Gastroesophageal sphincter (tissue), 3 donors: Measurements from ENCODE around the gene INKA1.
"Not testable (repeated sequence)": the region's sequence is repeated elsewhere in the genome, so short reads cannot be mapped to it uniquely, and the experiment has no call there.

ENCODE experiments used
- POLR2A ChIP-seq, 2 donors: fragments of 450-650 bp; IDR thresholded peaks; one replicate each; pipeline ENCODE4 v1.6.1; 2017; ENCODE audit warnings: antibody characterized with exemption in 2 of 2, mild to moderate bottlenecking in 2 of 2, moderate library complexity in 1 of 2
- POLR2AphosphoS5 ChIP-seq: sonication (generic); formaldehyde crosslinking; IDR thresholded peaks from one replicate; pipeline ENCODE4 v1.6.1; 2017; ENCODE audit warnings: antibody characterized with exemption
- TF ChIP-seq, protein P1 (sequence below), 4 experiments: fragments of 200-600 bp in 2 of 4; fragments of 450-650 bp in 2 of 4; sonication (generic) in 1 of 4; IDR thresholded peaks; one replicate each; pipeline ENCODE4 v1.5.1; 2017 to 2019; ENCODE audit warnings: antibody characterized with exemption in 4 of 4, mild to moderate bottlenecking in 2 of 4, moderate library complexity in 2 of 4

DNA sequence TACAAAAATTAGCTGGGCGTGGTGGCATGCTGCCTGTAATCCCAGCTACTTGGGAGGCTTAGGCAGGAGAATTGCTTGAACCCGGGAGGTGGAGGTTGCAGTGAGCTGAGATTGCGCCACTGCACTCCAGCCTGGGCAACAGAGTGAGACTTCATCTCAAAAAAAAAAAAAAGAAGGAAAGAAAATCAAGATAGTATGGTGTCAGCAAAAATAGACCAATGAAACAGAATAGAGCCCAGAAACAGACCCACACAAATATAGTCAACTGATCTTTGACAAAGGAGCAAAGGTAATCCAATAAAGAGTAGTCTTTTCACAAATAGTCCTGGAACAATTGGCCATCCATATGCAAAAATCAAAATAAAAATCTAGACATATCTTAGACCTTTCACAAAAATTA is 20.1 kb downstream of the INKA1 start:
- TF ChIP-seq, protein P1, sequence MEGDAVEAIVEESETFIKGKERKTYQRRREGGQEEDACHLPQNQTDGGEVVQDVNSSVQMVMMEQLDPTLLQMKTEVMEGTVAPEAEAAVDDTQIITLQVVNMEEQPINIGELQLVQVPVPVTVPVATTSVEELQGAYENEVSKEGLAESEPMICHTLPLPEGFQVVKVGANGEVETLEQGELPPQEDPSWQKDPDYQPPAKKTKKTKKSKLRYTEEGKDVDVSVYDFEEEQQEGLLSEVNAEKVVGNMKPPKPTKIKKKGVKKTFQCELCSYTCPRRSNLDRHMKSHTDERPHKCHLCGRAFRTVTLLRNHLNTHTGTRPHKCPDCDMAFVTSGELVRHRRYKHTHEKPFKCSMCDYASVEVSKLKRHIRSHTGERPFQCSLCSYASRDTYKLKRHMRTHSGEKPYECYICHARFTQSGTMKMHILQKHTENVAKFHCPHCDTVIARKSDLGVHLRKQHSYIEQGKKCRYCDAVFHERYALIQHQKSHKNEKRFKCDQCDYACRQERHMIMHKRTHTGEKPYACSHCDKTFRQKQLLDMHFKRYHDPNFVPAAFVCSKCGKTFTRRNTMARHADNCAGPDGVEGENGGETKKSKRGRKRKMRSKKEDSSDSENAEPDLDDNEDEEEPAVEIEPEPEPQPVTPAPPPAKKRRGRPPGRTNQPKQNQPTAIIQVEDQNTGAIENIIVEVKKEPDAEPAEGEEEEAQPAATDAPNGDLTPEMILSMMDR (IDR thresholded peaks at IDR 0.05), result not testable (repeated sequence)
- not testable (repeated sequence) for TF ChIP-seq POLR2A (IDR thresholded peaks at IDR 0.05); POLR2AphosphoS5
